IPS DF 4.7 (cell line): ENCODE results near the gene CHD9.

Experiments used
- DNase-seq: peaks from one replicate; pipeline ENCODE4 v3.0.0-alpha.2; 2013; ENCODE audit warnings: low spot score; ENCODE audit errors: extremely low read depth

CHD9 gene

GRCh38 chr16:53093162-53093744 is 38.5 kb downstream of the CHD9 start:
- DNase-seq: no peak

DNA sequence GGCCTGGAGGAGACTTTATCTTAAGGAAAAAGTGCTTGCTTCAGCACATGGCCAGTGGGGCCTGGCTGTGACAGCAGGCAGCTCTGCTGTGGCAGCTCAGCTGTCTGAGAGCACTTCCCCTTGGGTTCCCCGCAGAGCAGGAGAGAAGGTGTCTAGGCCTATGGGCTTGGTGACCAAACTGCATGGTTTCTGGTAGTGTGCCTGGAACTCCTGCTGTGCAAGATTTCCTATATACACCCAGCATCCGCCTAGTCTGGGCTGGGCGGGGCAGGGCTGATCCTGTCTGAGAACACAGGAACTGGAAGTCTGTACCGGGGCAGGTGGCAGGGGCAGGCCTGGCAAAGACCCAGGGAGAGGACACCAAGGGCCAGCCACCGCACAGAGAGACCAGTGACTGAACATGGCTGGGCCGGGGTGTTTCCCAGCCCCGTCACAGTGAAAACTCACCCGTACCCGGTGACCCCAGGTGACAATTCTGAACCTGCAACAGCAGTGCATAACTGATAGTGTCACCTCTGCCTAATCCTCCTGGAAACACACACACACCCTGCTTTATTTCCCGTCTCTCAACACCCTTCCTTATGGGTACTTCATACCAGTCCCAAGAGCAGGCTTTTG is 39.3 kb downstream of the CHD9 start:
- DNase-seq: no peak

GRCh38 chr16:53097190-53097589 is 42.4 kb downstream of the CHD9 start:
- no peak for DNase-seq

DNA sequence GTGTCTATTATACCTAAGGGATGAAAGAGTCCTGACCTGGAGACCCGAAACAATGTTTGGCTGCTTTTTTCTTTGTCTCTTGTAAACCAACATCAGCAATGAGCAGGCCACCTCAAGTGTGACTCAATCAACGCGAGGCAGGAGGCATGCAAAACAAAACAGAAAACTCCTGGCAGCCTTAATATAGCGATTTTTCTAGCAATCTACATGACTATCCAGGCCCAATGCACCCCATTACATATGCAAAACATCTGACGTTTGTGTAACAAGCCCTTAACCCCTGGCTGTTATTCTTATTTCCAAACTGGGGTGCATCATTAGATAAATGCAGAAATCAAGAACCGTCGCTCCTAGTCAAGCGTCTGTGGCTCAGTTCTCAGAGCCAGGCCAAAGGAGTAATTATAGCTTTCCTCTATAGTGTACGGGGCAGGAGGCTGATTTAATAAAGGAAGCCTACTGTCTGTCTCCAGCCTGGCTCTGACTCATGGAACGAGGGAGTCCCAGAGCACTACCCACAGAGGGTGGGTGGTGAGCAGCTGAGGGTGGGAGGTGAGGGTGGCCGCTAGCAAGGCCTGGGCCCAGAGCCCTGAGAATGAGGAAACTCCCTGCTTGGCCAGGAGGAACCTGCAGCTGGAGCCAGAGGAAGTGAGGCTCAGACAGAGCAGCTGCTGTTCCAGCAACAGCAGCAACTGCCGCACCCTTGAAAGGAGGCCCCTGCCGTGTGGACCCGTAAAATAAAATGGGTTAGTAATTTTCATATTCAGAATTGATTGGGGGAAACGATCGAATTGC is 43.9 kb downstream of the CHD9 start:
- no peak for DNase-seq

DNA sequence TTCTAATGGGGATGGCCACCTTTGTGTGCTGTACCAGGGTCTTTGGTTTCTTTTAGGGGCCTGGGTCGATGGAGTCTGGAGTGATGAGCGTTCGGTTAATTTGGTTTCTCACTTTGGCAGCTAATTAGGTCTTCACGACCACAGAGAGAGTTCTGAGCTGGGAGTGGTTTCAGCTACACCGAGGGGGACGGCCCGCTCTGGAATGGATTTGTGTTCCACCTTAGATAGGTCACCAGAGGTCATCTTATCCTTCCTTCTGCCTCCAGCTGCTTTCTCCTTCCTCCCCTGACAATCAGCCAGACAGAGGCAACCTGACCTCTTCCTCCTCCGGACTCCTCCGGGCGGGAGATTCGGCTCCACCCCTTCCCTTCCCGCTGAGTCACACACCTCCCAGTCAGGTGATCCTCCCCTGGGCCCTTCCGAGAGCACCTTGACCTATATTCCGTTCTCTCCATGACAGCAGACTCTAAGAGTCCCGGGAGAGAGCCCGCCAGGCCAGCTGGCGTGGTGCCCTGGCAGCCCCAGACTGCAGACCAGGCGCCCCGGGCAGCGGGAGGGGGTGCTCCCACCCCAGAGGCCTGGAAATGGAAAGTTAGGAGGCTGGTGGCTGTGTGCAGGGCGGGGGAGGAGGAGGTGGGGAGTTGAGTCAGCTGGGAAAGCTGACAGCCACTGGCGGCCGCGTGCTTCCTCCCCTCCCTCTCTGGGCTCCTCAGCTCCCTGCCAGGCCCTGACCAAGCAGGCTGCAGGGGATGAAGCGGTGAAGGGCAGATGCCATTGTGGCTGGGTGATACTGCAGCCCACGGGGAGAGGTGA is 44.7 kb downstream of the CHD9 start:
- DNase-seq: no peak

- DNase-seq: no peak
Measured at GRCh38 chr16:53100131-53100748, 45.4 kb downstream of the CHD9 start.

DNA sequence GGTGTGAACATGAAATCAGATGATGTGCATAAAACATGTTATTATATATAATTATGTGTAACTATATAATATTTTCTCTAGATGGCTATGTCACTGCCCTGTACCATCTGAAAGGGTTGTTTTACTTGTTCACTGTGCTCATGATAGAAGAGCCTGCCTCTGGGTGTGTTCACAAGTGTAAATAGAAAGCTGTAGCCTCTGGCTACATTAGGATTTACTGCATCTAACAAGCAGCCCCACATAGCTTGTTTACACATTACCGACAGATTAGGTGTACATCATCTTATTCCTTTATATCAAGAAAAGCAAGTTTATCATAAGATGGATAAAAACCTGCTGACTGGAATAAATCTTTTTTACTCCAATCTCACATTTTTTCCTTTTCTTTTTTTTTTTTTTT is 46.1 kb downstream of the CHD9 start:
- DNase-seq: no peak

DNA sequence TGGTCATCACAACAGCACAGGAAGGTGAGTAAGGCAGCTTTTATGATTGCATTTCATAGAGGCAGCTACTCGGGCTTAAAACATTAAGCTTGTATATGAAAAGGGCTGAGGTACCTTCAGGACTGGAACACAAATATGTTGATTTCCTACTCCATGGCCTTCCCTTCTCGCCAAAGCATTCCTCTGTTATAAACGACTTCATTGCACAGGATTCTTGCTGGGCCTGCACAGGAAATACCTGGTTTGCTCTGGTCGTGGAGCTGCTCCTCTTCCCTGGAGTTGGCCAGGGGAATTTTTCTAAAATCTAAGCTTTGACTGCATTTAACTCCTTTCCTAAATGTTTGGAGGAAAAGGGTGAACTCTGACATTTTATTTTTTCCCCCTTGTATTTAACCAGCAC is 49.0 kb downstream of the CHD9 start:
- DNase-seq: no peak

DNA sequence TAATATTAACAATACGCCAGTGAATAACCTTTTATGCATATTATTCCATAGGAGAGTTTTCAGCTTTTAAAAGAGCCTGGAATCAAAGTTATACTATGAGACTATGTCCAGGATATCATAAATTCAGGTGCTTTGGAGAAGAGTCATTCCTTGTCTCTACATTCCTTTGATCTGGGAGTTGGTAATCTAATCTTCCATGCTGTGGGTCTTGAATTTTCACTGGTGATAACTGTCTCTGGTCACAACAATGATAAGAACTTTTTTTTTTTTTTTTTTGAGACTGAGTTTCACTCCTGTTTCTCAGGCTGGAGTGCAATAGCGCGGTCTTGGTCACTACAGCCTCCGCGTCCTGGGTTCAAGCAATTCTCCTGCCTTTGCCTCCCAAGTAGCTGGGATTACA is 50.8 kb downstream of the CHD9 start:
- no peak for DNase-seq

- DNase-seq: no peak
Measured at GRCh38 chr16:53111078-53111791, 56.4 kb downstream of the CHD9 start.

- no peak for DNase-seq
Measured at GRCh38 chr16:53112015-53112414, 57.2 kb downstream of the CHD9 start.

- no peak for DNase-seq
Measured at GRCh38 chr16:53115047-53115446, 60.3 kb downstream of the CHD9 start.

- DNase-seq: no peak
Measured at GRCh38 chr16:53115773-53116172, 61.0 kb downstream of the CHD9 start.

- no peak for DNase-seq
Measured at GRCh38 chr16:53121043-53121620, 66.3 kb downstream of the CHD9 start.

DNA sequence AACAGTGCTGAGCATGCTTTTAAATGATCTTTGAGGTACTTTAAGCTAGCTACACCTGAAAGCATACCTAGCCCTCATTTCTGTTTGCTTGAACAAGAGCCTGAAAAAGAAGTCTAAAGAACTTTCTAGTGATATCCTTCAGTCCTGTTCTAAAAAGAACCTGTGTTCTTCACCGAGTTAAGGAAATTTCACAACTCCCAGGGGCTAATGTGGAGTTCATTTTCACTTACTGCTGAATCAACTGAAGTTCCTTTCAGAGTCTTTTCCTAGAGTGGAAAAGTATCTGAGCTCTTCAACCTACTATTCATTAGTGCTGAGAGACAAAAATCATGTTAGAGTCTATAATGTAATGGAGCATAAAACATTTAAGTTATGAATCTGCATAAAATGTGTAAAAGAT is 66.9 kb downstream of the CHD9 start:
- no peak for DNase-seq

DNA sequence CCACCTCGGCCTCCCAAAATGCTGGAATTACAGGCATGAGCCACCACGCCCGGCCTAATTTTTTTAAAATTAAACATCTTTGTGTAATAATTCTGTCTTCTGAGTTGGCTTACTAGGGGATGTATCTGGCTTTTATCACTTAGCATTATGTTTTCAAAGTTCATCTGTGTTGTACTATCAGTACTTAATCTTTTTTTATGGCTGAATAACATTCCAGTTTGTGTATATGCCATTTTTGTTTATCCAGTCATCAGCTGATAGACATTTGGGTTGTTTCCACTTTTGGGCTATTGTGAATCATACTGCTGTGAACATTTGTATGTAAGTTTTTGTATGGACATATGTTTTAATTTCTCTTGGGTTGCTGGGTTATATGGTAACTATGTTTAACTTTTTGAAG is 69.0 kb downstream of the CHD9 start:
- DNase-seq: no peak

- no peak for DNase-seq
Measured at GRCh38 chr16:53126390-53126789, 71.6 kb downstream of the CHD9 start.

- no peak for DNase-seq
Measured at GRCh38 chr16:53129281-53130158, 74.7 kb downstream of the CHD9 start.
